ENCODE data around the gene MTF1.

Gene MTF1

GRCh38 chr1:37854406-37854805 is 5.0 kb downstream of the MTF1 start:
- TF ChIP-seq, protein P1, sequence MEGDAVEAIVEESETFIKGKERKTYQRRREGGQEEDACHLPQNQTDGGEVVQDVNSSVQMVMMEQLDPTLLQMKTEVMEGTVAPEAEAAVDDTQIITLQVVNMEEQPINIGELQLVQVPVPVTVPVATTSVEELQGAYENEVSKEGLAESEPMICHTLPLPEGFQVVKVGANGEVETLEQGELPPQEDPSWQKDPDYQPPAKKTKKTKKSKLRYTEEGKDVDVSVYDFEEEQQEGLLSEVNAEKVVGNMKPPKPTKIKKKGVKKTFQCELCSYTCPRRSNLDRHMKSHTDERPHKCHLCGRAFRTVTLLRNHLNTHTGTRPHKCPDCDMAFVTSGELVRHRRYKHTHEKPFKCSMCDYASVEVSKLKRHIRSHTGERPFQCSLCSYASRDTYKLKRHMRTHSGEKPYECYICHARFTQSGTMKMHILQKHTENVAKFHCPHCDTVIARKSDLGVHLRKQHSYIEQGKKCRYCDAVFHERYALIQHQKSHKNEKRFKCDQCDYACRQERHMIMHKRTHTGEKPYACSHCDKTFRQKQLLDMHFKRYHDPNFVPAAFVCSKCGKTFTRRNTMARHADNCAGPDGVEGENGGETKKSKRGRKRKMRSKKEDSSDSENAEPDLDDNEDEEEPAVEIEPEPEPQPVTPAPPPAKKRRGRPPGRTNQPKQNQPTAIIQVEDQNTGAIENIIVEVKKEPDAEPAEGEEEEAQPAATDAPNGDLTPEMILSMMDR (IDR thresholded peaks at IDR 0.05): no peak
- Histone ChIP-seq H3K36me3 (peaks cover 0 to 46% (median 11%) of the 10 kb centered on the region in 3 donors), H3K9me3 (no peaks in the 10 kb centered on the region), H3K27me3 (no peaks in the 10 kb centered on the region), H3K4me1 (peaks cover 0 to 91% (median 42%) of the 10 kb centered on the region in 4 donors), H3K4me3 (no peak overlapping the region), H3K27ac (no peak overlapping the region)
- intact Hi-C loops (cut with DNase I; ENCODE audit: low total_unique reads): no loop called here
- DNase-seq: no peak

GRCh38 chr1:37853157-37853556 is 6.2 kb downstream of the MTF1 start:
- no peaks in the 10 kb centered on the region for H3K27me3 ChIP-seq
- no peaks in the 10 kb centered on the region for H3K9me3 ChIP-seq
- DNase-seq: no peak
- peaks cover 0 to 47% (median 11%) of the 10 kb centered on the region in 3 donors for H3K36me3 ChIP-seq
- TF ChIP-seq, protein P1 (IDR thresholded peaks at IDR 0.05): no peak
- peaks cover 0 to 83% (median 34%) of the 10 kb centered on the region in 4 donors for H3K4me1 ChIP-seq
- intact Hi-C loops (cut with DNase I; ENCODE audit: low total_unique reads): no loop called here
- H3K4me3 ChIP-seq: no peak overlapping the region
- no peak overlapping the region for H3K27ac ChIP-seq

GRCh38 chr1:37851782-37852210 is 7.6 kb downstream of the MTF1 start:
- no peak overlapping the region for H3K4me3 ChIP-seq
- H3K36me3 ChIP-seq: peaks cover 0 to 39% (median 5%) of the 10 kb centered on the region in 3 donors
- TF ChIP-seq, protein P1 (IDR thresholded peaks at IDR 0.05): no peak
- H3K27ac ChIP-seq: no peak overlapping the region
- H3K9me3 ChIP-seq: no peaks in the 10 kb centered on the region
- H3K4me1 ChIP-seq: peaks cover 0 to 71% (median 26%) of the 10 kb centered on the region in 4 donors
- intact Hi-C loops (cut with DNase I; ENCODE audit: low total_unique reads): no loop called here
- DNase-seq: no peak
- H3K27me3 ChIP-seq: no peaks in the 10 kb centered on the region

- TF ChIP-seq, protein P1 (IDR thresholded peaks at IDR 0.05): no peak
- H3K4me3 ChIP-seq: no peak overlapping the region
- H3K4me1 ChIP-seq: peaks cover 0 to 66% (median 23%) of the 10 kb centered on the region in 4 donors
- DNase-seq: no peak
- H3K27ac ChIP-seq: no peak overlapping the region
- no peaks in the 10 kb centered on the region for H3K9me3 ChIP-seq
- no peaks in the 10 kb centered on the region for H3K27me3 ChIP-seq
- H3K36me3 ChIP-seq: peaks cover 0 to 34% (median 5%) of the 10 kb centered on the region in 3 donors
- intact Hi-C loops (cut with DNase I; ENCODE audit: low total_unique reads): no loop called here
Observed at GRCh38 chr1:37851262-37851661, 8.1 kb downstream of the MTF1 start.

DNA sequence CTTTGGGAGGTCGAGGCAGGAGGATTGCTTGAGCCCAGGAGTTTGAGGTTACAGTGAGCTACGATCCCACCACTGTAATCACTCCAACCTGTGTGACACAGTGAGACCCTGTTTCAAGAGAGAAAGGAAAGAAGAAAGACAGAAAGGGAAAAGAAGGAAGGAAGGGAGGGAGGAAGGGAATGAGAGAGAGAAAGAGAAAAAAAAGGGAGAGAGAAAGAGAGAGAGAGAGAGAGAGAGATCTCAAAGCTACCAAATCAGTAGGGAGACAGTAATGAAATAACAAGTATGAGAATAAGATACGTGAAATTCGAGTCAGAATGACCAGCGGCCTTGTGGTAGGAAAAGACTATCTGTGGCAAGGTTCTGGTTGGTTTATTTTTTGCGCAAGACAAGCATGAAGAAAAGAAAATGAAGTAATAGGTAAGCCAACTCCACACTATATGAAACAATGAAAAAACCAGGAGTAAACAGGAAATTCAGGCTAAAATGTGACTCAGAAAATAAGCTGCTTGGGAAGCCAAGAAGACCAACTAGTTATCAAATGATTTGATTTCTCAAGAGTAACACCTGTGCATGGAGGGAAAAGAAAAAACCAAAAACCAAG is 8.9 kb downstream of the MTF1 start:
- Histone ChIP-seq H3K9me3 (no peaks in the 10 kb centered on the region), H3K36me3 (peaks cover 0 to 30% (median 5%) of the 10 kb centered on the region in 3 donors), H3K27ac (no peak overlapping the region), H3K4me3 (no peak overlapping the region), H3K4me1 (peaks cover 0 to 60% (median 18%) of the 10 kb centered on the region in 4 donors), H3K27me3 (no peaks in the 10 kb centered on the region)
- intact Hi-C loops (cut with DNase I; ENCODE audit: low total_unique reads): no loop called here
- TF ChIP-seq, protein P1 (IDR thresholded peaks at IDR 0.05): no peak
- no peak for DNase-seq
